ENCODE data around the gene KRTAP10-1. TPM values are rescaled to one million over a fixed set of nuclear protein-coding genes. Genes with fewer than 3 reads are reported as not detected.

KRTAP10-1 gene
- total RNA-seq, 2 experiments from 2014 or later: 0.13 TPM; not detected in 1

- Histone ChIP-seq H4K20me1 (ENCODE audit: insufficient read depth, low read length) (no peaks in the 10 kb centered on the region), H3K36me3 (ENCODE audit: insufficient read depth, low read length) (no peaks in the 10 kb centered on the region), H3K9me3 (ENCODE audit: low read length) (no peaks in the 10 kb centered on the region), H3K79me2 (ENCODE audit: insufficient read depth, low read depth, low read length) (no peaks in the 10 kb centered on the region), H3K4me2 (ENCODE audit: low read length) (no peak overlapping the region), H3K27ac (ENCODE audit: low read depth, low read length, poor library complexity, severe bottlenecking) (no peak overlapping the region), H2AFZ (ENCODE audit: low read length) (no peak overlapping the region), H3K4me1 (ENCODE audit: insufficient read depth, low read length, poor library complexity, severe bottlenecking) (no peaks in the 10 kb centered on the region), H3K4me3 (ENCODE audit: low read depth, low read length, poor library complexity, severe bottlenecking) (no peak overlapping the region), H3K9me2 (ENCODE audit: insufficient read depth, low read length) (no peaks in the 10 kb centered on the region)
- TF ChIP-seq EZH2phosphoT487 (IDR thresholded peaks at IDR 0.05; ENCODE audit: borderline replicate concordance, low read depth, low read length) (no peak), CTCF (conservative IDR thresholded peaks at IDR 0.05; ENCODE audit: low read length) (no peak)
- DNase-seq (ENCODE audit: low spot score): no peak
- intact Hi-C loops (cut with micrococcal nuclease; ENCODE audit: unreplicated experiment): no loop called here
- ChIA-PET CTCF (ENCODE audit: unreplicated experiment) (no interaction called here), POLR2A (no interaction called here)
- BruUV-seq (replicated peaks): no TSS peak
These were observed 17.7 kb upstream of the KRTAP10-1 start for GRCh38 chr21:44557491-44558328.

- Histone ChIP-seq H3K4me1 (ENCODE audit: insufficient read depth, low read length, poor library complexity, severe bottlenecking) (no peaks in the 10 kb centered on the region), H4K20me1 (ENCODE audit: insufficient read depth, low read length) (no peaks in the 10 kb centered on the region), H3K9me3 (ENCODE audit: low read length) (no peaks in the 10 kb centered on the region), H3K36me3 (ENCODE audit: insufficient read depth, low read length) (no peaks in the 10 kb centered on the region), H3K4me3 (ENCODE audit: low read depth, low read length, poor library complexity, severe bottlenecking) (no peak overlapping the region), H3K9me2 (ENCODE audit: insufficient read depth, low read length) (no peaks in the 10 kb centered on the region), H3K27ac (ENCODE audit: low read depth, low read length, poor library complexity, severe bottlenecking) (no peak overlapping the region), H3K79me2 (ENCODE audit: insufficient read depth, low read depth, low read length) (no peaks in the 10 kb centered on the region), H3K4me2 (ENCODE audit: low read length) (no peak overlapping the region), H2AFZ (ENCODE audit: low read length) (no peak overlapping the region)
- intact Hi-C loops (cut with micrococcal nuclease; ENCODE audit: unreplicated experiment): no loop called here
- BruUV-seq (replicated peaks): no TSS peak
- no peak for DNase-seq (ENCODE audit: low spot score)
- CTCF ChIA-PET (ENCODE audit: unreplicated experiment): no interaction called here
- POLR2A ChIA-PET: interaction anchor here (0.6 kb wide), 1 partner anchor 40 kb away, joined by 3 read pairs; no protein-coding TSS in a partner anchor
- no peak for TF ChIP-seq CTCF (conservative IDR thresholded peaks at IDR 0.05; ENCODE audit: low read length)
- TF ChIP-seq EZH2phosphoT487 (IDR thresholded peaks at IDR 0.05; ENCODE audit: borderline replicate concordance, low read depth, low read length): no peak
These were observed 16.9 kb upstream of the KRTAP10-1 start for GRCh38 chr21:44556879-44557278.

GRCh38 chr21:44555200-44555875 lies 15.3 kb upstream of the KRTAP10-1 start:
- Histone ChIP-seq H3K9me2 (ENCODE audit: insufficient read depth, low read length) (no peaks in the 10 kb centered on the region), H3K79me2 (ENCODE audit: insufficient read depth, low read depth, low read length) (no peaks in the 10 kb centered on the region), H3K4me3 (ENCODE audit: low read depth, low read length, poor library complexity, severe bottlenecking) (no peak overlapping the region), H3K4me2 (ENCODE audit: low read length) (no peak overlapping the region), H4K20me1 (ENCODE audit: insufficient read depth, low read length) (no peaks in the 10 kb centered on the region), H2AFZ (ENCODE audit: low read length) (no peak overlapping the region), H3K36me3 (ENCODE audit: insufficient read depth, low read length) (no peaks in the 10 kb centered on the region), H3K9me3 (ENCODE audit: low read length) (no peaks in the 10 kb centered on the region), H3K4me1 (ENCODE audit: insufficient read depth, low read length, poor library complexity, severe bottlenecking) (no peaks in the 10 kb centered on the region), H3K27ac (ENCODE audit: low read depth, low read length, poor library complexity, severe bottlenecking) (no peak overlapping the region)
- TF ChIP-seq CTCF (conservative IDR thresholded peaks at IDR 0.05; ENCODE audit: low read length) (no peak), EZH2phosphoT487 (IDR thresholded peaks at IDR 0.05; ENCODE audit: borderline replicate concordance, low read depth, low read length) (no peak)
- BruUV-seq (replicated peaks): no TSS peak
- no peak for DNase-seq (ENCODE audit: low spot score)
- intact Hi-C loops (cut with micrococcal nuclease; ENCODE audit: unreplicated experiment): no loop called here
- ChIA-PET CTCF (ENCODE audit: unreplicated experiment) (no interaction called here), POLR2A (no interaction called here)

All from OCI-LY7 (cell line).